LNCaP clone FGC (cell line): ENCODE data around the gene ACAP2.

ENCODE experiments used
- DNase-seq: peaks from one replicate; pipeline ENCODE4 v3.0.0-alpha.2; 2011; ENCODE audit warnings: low read depth
- H3K4me3 ChIP-seq: 2 replicates; pipeline ENCODE4 v1.5.1; 2011; ENCODE audit warnings: mild to moderate bottlenecking, low read depth, low read length, control low read depth
- TF ChIP-seq, protein P1 (sequence below): IDR thresholded peaks from 2 replicates; pipeline ENCODE4 v1.5.1; 2012; ENCODE audit warnings: mild to moderate bottlenecking; ENCODE audit not compliant: control insufficient read depth, insufficient read depth; ENCODE audit errors: extremely low read depth

The ACAP2 gene

DNA sequence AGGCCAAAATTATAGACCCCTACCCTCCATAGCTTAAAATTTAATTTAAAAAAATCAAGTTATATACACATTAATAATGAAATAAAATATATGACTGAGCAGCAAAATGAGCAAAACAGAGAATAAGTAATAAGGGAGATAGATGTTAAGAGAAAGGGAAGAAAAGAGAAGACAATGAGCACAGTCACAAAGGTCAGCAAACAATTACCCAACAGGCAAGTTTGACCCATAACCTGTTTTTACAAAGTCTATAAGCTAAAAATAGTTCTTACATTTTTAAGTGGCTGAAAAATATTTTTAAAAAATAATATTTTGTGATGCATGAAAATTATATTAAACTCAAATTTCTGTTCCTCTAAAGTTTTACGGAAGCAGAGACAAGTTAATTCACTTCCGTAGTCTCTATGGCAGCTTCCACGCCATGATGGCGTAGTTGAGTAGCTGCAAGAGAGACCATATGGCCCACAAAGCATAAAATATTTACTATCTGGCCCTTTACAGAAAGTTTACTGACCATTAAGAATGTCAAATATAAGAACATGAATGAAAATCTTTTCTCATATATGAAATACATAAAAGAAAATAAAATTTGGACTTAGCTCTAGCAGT is 47.5 kb downstream of the ACAP2 start:
- DNase-seq: no peak
- TF ChIP-seq, protein P1, sequence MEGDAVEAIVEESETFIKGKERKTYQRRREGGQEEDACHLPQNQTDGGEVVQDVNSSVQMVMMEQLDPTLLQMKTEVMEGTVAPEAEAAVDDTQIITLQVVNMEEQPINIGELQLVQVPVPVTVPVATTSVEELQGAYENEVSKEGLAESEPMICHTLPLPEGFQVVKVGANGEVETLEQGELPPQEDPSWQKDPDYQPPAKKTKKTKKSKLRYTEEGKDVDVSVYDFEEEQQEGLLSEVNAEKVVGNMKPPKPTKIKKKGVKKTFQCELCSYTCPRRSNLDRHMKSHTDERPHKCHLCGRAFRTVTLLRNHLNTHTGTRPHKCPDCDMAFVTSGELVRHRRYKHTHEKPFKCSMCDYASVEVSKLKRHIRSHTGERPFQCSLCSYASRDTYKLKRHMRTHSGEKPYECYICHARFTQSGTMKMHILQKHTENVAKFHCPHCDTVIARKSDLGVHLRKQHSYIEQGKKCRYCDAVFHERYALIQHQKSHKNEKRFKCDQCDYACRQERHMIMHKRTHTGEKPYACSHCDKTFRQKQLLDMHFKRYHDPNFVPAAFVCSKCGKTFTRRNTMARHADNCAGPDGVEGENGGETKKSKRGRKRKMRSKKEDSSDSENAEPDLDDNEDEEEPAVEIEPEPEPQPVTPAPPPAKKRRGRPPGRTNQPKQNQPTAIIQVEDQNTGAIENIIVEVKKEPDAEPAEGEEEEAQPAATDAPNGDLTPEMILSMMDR: no peak
- H3K4me3 ChIP-seq: no peak overlapping the region

DNA sequence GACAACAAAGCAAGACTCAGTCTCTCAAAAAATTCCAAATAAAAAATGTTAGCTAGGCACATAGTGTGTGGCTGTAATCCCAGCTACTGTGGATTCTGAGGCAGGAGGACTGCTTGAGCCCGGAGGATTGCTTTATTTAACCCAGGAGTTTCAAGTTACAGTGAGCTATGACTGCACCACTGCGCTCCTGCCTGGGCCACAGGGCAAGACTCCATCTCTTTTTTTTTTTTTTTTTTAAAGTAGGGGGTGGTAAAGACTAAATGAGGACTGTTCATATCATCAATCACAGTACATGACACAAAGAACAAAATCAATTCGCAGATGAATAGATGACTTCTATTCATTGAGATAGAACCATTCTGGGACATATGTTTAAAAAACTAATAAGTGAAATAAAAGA is 48.1 kb downstream of the ACAP2 start:
- DNase-seq: no peak
- H3K4me3 ChIP-seq: no peak overlapping the region
- TF ChIP-seq, protein P1: no peak

DNA sequence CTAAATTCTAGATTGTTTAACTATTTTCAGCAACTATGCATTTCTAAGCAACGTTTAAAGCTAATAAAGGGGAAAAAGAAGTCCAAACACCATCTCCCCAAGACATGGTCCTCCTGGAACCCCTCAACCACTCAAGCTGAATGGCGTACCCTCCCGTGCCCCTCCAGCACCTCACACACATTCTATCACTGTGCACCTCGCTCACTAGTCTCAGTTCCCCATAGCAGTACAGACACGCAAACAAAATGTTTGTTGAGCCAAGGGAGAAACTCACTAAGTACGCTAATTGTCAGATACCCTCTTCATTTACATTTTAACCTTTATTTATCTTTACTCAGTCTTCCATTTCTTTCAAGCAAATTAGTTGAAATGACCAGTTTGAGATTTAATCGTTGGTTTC is 48.8 kb downstream of the ACAP2 start:
- DNase-seq: no peak
- TF ChIP-seq, protein P1: no peak
- no peak overlapping the region for H3K4me3 ChIP-seq

DNA sequence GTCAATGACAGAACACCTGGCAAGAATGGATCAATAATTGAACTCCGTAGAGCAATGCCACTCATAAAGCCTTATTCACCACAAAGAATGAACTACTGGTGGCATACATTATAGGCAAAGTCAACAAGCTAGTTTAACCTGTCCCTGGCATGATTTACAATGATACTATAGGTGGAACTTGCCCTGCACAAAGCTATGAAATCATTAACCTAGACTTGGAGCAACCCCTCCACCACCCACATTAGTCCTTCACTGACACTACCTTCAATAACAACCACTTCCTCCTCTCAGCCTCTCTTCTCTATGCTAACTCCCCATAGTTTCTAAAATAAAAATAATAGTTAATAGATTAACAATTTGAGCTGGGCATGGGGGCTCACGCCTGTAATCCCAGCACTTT is 54.4 kb downstream of the ACAP2 start:
- TF ChIP-seq, protein P1: no peak
- H3K4me3 ChIP-seq: no peak overlapping the region
- DNase-seq: peak; percentile 57

DNA sequence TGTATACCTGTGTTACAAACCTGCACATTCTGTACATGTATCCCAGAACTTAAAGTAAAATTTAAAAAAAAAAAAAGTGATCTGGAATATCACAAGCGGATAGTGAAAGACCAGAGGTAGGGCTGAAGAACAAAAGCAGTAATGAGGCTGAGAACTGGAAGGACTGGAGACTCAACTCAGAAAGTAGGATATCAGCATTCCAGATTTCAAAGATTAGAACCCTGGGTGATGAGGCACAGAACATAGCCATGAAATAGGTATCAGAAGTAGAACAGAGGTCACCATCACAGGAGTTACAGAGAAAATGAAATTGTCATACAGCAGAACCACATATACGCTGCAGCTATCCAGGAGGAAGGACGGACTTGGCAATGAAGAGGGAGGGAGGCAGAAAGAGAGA is 56.1 kb downstream of the ACAP2 start:
- no peak for DNase-seq
- TF ChIP-seq, protein P1: no peak
- no peak overlapping the region for H3K4me3 ChIP-seq

DNA sequence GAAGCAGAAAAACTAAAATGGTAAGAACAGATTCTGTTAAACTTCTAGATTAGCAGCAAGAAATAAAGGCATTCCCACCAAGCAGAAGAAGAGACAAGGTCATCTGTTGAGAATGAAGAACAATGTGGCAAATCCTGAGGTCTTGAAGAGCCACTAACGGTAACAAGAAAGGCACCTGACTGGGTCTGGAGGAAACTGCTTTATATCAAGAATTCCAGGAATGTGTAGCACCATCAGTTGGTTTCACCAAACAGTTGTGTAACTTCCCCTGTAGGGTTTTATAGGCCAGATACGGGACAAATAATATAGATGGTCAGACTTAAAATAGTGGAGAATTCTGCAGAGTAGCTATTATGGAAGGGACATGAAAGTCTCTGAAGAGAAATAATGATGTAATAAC is 57.3 kb downstream of the ACAP2 start:
- no peak for DNase-seq
- TF ChIP-seq, protein P1: no peak
- no peak overlapping the region for H3K4me3 ChIP-seq

DNA sequence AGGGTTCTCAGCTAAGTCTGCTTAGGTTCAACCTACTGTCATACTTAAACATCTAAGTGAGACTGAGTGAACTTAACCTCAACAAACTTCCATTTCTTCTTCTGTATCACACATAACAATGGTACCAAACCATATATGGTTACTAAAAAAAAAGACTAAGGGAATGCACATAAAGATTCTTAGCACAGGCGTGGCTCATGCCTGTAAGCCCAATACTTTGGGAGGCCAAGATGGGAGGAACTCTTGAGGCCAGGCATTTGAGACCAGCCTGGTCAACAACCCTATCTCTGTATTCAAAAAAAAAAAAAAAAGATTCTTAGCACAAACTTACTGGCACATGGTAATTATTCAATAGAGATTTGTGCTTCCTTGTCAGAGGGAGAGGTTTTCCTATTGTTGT is 57.9 kb downstream of the ACAP2 start:
- TF ChIP-seq, protein P1: no peak
- DNase-seq: no peak
- H3K4me3 ChIP-seq: no peak overlapping the region
